EL (cell line): ENCODE results near the gene PIGK.
"Not testable (repeated sequence)": the region's sequence is repeated elsewhere in the genome, so short reads cannot be mapped to it uniquely, and the experiment has no call there.

ENCODE experiments used
- DNase-seq: peaks from one replicate; pipeline ENCODE4 v3.0.0-alpha.2; 2016

The PIGK gene

GRCh38 chr1:77188770-77189169, 30.5 kb downstream of the PIGK start:
- no peak for DNase-seq

DNA sequence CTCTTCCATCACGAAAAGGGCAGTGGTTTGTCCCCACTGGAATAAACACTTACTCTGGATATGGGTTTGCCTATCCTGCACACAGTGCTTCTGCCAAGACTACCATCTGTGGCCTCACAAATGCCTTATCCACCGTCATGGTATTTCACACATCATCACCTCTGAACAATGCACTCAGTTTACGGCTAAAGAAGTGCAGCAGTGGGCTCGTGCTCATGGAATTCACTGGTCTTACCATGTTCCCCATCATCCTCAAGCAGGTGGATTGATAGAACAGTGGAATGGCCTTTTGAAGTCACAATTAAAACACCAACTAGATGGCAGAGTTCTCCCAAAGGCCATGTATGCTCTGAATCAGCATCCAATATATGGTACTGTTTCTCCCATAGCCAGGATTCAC, 32.3 kb downstream of the PIGK start:
- not testable (repeated sequence) for DNase-seq

GRCh38 chr1:77182083-77182482, 37.1 kb downstream of the PIGK start:
- DNase-seq: no peak

DNA sequence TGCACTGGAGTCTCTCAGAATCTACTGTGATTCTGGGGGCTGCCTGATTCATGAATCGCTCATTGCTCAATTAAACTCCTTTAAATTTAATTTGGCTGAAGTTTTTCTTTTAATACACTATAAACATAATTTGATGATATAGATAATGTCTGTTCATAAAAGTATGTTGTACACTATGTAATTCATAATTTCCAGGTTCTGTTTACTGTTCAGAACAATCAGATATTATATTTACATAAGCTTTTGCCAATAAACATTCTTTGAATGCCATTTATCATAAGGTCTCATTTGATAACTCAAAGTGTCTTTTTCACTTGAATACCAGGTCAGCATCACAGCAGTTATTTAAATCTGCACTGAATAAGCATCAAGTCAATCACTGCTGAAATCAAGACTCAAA, 39.6 kb downstream of the PIGK start:
- DNase-seq: no peak

- DNase-seq: peak; percentile 8
These were observed 43.9 kb downstream of the PIGK start for GRCh38 chr1:77175230-77175844.

- peak; percentile 32 for DNase-seq
These were observed 48.5 kb downstream of the PIGK start for GRCh38 chr1:77170687-77171086.

- no peak for DNase-seq
These were observed 50.9 kb downstream of the PIGK start for GRCh38 chr1:77168358-77168757.

- no peak for DNase-seq
These were observed 54.7 kb downstream of the PIGK start for GRCh38 chr1:77164434-77164944.

DNA sequence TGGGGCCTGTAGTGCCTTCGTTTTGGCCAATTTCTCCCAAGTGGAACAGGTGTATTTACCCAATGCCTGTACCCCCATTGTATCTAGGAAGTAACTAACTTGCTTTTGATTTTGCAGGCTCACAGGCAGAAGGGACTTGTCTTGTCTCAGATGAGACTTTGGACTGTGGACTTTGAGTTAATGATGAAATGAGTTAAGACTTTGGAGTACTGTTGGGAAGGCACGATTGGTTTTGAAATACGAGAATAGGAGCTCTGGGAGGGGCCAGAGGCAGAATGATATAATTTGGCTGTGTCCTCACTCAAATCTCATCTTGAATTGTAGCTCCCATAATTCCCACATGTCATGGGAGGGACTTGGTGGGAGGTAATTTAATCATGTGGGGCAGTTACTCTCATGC, 59.5 kb downstream of the PIGK start:
- not testable (repeated sequence) for DNase-seq

DNA sequence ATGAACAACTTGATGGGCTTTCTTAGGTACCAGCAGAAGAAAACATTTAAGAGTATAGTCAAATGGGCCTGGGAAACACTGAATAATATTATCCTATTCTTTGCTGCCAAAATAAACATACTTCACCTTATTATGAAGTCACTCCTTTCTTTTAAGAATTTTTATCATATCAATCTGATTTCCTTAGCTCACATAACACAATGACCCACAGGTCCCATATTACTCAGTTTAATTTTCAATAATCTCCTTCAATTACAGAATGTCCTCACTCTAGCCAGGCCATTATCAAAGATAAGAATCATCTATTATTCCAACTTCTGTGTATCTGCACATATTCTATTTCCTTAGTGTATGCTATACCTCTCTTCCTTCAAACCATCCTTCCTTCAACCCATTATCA, 63.0 kb downstream of the PIGK start:
- DNase-seq: no peak

DNA sequence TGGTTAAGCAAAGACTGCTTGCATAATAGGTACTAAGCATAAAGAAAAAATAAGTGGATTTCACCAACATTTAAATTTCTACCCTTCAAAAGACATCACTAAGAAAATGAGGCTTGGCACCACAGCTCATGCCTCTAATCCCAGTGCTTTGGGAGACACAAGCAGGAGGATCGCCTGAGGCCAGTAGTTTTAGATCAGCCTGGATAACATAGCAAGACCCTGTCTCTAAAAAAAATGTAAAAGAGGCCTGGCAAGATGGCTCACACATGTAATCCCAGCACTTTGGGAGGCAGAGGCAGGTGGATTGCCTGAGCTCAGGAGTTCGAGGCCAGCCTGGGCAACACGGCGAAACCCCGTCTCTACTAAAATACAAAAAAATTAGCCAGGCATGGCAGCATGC, 73.0 kb downstream of the PIGK start:
- no peak for DNase-seq

- no peak for DNase-seq
These were observed 75.6 kb downstream of the PIGK start for GRCh38 chr1:77143529-77144121.

DNA sequence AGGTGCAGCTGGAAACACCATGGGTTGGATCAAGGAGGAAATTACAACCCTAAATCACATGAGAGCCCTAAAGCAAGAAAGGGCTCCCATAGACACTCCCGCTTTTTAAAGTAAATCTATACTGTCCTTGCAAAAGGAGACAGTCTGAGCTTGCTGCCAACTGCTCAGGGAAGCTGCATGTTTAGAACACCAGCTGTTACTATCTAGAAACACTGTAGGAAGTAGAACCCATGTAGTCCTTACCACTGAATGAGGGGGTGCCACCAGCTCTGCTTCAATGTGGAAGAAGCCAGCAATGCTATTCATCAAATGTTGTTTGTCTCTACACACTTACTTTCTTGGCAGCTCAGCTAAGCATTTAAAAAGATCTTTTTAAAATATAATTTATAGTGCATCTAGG, 79.8 kb downstream of the PIGK start:
- no peak for DNase-seq

GRCh38 chr1:77134359-77134758, 84.9 kb downstream of the PIGK start:
- peak; percentile 13 for DNase-seq

- no peak for DNase-seq
These were observed 85.4 kb downstream of the PIGK start for GRCh38 chr1:77133731-77134358.

- peak; percentile 60 for DNase-seq
These were observed 92.9 kb downstream of the PIGK start for GRCh38 chr1:77126307-77126706.

DNA sequence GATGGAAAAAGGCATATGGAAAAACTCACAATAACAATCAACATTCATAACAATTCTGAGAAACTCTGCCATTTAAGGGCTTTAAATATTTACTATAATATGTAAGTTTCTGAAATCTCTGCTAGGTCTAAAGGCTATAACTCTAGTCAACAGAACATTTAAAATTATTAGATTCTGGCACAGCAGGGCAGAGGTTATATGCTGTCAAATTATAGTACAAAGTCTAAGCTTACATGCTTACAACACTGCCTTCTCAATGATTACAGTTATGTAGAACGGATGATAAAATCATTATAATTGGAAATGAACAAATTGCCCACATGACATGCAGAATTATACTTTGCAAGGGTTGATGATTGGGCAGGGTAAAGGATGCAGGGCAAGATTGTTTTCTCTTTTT, 97.7 kb downstream of the PIGK start:
- DNase-seq: no peak

DNA sequence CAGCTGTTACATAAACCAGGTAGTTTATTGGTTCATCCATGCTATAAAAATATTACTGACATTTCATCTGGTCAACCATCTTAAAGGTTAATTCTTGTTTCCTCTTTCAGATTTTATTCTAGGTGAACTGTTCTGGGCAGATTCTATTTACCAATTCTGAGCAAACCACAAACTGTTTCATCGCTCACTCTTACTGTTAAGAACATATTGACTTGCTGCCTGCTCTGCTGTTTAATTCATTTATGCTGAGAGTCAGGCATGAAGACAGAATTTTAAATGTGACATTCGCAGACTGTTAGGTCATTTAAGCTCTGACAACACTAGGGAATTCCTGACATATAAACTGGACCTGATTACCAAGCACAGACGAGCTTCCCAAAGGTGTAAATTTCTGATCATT, 98.3 kb downstream of the PIGK start:
- DNase-seq: no peak

DNA sequence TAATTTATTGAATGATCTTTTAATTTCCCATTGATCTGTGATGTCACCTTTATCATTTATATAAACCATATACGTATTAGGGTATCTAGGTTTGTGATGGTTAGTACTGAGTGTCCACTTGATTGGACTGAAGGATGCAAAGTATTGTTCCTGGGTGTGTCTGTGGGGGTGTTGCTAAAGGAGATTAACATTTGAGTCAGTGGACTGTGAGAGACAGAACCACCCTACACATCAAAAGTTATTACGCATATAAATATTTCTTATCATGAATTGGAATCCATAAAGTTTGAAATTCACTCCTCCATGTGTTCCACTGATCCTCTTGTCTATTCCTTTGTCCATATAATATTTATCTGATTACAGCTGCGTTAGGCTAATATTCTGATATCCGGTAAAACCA, 100.5 kb downstream of the PIGK start:
- no peak for DNase-seq

- no peak for DNase-seq
These were observed 114.6 kb downstream of the PIGK start for GRCh38 chr1:77104672-77105071.

GRCh38 chr1:77103486-77103885, 115.7 kb downstream of the PIGK start:
- no peak for DNase-seq

- DNase-seq: peak; percentile 24
These were observed 118.4 kb downstream of the PIGK start for GRCh38 chr1:77100875-77101274.

DNA sequence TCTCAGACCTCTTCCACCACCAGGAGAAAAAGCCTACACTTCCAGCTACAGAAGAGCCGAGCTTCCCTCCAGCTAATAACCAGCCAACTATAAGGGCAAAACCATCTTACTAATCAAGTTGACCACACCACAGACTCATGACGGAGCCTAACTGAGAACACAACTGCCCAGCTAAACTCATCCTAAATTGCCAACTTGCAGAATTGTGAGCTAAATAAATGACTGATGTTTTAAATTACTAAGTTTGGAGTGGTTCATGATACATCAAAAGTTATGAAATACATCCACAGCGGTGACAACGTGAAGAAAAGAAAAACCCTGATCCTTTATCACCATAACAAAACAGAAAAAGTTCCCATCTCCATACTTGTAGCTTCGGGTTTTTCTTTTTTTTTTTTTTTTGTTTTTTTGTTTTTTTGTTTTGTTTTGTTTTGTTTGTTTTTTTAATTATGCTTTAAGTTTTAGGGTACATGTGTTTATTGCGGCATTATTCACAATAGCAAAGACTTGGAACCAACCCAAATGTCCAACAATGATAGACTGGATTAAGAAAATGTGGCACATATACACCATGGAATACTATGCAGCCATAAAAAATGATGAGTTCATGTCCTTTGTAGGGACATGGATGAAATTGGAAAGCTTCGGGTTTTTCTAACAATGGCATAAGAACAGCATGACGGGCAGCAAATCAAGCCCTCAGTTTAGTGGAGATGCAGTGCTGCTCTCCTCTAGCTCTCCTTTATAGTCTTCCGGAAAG, 122.6 kb downstream of the PIGK start:
- no peak for DNase-seq

- no peak for DNase-seq
These were observed 124.0 kb downstream of the PIGK start for GRCh38 chr1:77095236-77095635.
